Omental fat pad (tissue), 4 donors: ENCODE results near the gene OPHN1. TPM values are rescaled to one million over a fixed set of nuclear protein-coding genes. Genes with fewer than 3 reads are reported as not detected.
A peak's percentile ranks its signal among the peaks of the same experiment; 100 is the strongest.

Source experiments
- ATAC-seq: fragments of 150-250 bp; one replicate; pipeline ENCODE4 v1.9.1; 2016; ENCODE audit warnings: mild to moderate bottlenecking, moderate library complexity; ENCODE audit not compliant: low FRiP score
- DNase-seq: peaks from one replicate; pipeline ENCODE4 v3.0.0-alpha.2; 2019; ENCODE audit warnings: low spot score
- total RNA-seq, 4 donors: library from RNA; depleted of rRNA; stranded (reverse); fragments of >200 nt; gene quantifications; one replicate each; pipeline ENCODE4 v1.1.0, GENCODE V29; 2016
- TF ChIP-seq, protein P1 (sequence below), 3 donors: fragments of 450-650 bp; IDR thresholded peaks; one replicate each; pipeline ENCODE4 v1.5.1; 2016 to 2017; ENCODE audit warnings: antibody characterized with exemption in 3 of 3, mild to moderate bottlenecking in 3 of 3, moderate library complexity in 2 of 3

The OPHN1 gene, protein sequence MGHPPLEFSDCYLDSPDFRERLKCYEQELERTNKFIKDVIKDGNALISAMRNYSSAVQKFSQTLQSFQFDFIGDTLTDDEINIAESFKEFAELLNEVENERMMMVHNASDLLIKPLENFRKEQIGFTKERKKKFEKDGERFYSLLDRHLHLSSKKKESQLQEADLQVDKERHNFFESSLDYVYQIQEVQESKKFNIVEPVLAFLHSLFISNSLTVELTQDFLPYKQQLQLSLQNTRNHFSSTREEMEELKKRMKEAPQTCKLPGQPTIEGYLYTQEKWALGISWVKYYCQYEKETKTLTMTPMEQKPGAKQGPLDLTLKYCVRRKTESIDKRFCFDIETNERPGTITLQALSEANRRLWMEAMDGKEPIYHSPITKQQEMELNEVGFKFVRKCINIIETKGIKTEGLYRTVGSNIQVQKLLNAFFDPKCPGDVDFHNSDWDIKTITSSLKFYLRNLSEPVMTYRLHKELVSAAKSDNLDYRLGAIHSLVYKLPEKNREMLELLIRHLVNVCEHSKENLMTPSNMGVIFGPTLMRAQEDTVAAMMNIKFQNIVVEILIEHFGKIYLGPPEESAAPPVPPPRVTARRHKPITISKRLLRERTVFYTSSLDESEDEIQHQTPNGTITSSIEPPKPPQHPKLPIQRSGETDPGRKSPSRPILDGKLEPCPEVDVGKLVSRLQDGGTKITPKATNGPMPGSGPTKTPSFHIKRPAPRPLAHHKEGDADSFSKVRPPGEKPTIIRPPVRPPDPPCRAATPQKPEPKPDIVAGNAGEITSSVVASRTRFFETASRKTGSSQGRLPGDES
- total RNA-seq, result 10 to 100 TPM in 1 of 4 donors, 1 to 10 TPM in 3; 5.3 to 24.1 (median 6.6) TPM

DNA sequence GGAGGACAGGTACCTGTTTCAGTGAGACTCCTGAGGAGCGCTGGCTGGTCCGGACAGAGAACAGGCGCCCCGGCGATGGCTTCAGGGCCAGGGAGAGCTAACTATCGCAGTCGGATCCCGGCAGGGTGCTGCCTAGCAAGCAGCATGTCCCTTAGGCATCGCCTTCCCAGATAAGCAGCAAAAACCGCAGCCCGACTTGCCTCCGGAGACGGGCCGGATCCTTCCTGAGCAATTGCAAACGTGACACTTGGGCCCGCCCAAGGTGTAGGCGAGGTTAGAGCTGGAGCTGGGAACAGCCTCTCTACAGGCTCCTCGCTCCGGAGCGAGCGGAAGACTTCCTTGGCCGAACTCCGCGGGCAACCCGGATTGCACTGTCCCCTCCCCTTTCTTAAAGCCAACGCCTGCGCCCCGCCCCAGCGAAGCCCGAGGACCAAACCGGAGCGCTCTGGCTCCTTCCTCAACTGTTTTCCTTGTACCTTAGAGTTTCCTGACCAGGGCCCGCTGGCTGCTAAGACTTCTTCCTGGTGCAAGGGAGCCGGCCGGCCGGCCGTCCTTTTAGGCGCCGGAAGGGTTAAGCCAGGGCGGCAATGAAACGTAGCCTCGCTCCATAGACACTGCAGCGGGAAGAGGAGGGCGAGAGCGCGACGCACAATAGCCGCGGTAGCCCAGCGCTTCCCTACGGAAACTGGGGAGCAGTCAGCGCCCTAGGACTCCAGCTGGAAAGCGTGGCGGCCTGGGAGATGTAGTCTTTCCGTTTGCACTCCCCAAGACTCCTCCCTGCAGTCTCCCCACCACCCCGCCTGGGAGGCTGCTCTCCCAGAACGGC lies at the start of gene OPHN1:
Gene OPHN1 (minus strand): TSS at position 341 of the 826 bp plus-strand sequence. CDS start 475 bp downstream, outside the sequence.
- TF ChIP-seq, protein P1, sequence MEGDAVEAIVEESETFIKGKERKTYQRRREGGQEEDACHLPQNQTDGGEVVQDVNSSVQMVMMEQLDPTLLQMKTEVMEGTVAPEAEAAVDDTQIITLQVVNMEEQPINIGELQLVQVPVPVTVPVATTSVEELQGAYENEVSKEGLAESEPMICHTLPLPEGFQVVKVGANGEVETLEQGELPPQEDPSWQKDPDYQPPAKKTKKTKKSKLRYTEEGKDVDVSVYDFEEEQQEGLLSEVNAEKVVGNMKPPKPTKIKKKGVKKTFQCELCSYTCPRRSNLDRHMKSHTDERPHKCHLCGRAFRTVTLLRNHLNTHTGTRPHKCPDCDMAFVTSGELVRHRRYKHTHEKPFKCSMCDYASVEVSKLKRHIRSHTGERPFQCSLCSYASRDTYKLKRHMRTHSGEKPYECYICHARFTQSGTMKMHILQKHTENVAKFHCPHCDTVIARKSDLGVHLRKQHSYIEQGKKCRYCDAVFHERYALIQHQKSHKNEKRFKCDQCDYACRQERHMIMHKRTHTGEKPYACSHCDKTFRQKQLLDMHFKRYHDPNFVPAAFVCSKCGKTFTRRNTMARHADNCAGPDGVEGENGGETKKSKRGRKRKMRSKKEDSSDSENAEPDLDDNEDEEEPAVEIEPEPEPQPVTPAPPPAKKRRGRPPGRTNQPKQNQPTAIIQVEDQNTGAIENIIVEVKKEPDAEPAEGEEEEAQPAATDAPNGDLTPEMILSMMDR (IDR thresholded peaks at IDR 0.05), result no peak
- ATAC-seq, result peak; percentile 94

DNA sequence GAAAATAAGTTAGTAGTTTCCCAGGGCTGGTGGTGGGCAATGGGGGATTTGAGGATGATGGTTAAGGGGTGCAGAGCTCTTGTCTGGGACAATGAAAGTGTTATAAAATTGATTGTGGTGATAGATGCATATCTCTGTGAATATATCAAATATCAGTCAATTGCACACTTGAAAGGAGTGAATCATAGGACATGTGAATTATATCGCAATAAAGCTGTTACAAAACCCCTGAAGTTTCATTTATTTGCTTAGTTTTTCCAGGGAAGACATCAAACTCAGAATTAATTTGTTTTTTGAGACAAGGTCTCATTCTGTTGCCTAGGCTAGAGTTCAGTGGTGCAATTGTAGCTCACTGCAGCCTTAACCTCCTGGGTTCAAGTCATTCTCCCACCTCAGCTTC lies 47.7 kb upstream of the OPHN1 start:
- DNase-seq (no peak), ATAC-seq (no peak)
- TF ChIP-seq, protein P1 (IDR thresholded peaks at IDR 0.05), result no peak

More for the DNA sequence above, at the start of gene OPHN1:
- peak; percentile 27 for DNase-seq

DNA sequence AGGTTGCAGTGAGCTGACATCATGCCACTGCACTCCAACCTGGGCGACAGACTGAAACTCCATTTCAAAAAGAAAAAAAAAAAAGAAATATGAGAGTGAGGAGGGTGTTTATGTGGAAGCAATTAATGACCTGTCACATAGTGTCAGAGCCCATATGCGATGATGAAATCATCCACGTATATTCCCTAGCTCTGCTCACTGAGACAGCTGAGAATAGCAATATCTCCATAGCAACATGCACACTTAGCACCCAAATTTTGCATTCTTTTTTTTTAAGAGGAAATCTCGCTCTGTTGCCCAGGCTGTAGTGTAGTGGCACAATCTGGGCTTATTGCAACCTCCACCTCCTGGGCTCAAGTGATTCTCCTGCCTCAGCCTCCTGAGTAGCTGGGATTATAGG lies 31.5 kb upstream of the OPHN1 start:
- DNase-seq (no peak), ATAC-seq (no peak)
- TF ChIP-seq, protein P1 (IDR thresholded peaks at IDR 0.05), result no peak

DNA sequence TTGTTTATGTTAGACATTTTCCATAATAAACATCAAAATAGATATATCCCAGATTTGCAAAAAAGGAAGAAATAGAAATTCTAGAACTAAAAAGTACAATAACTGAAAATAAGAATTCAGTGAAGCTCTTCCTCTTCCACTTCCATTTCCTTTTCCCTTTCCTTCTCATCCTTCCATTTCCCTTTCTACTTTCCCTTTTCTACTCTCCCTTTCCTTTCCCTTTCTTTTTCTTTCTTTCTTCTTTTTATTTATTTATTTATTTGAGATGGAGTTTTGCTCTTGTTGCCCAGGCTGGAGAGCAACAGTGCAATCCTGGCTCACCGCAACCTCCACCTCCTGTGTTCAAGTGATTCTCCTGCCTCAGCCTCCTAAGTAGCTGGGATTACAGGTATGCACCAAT lies 30.6 kb upstream of the OPHN1 start:
- TF ChIP-seq, protein P1 (IDR thresholded peaks at IDR 0.05), result no peak
- ATAC-seq (no peak), DNase-seq (no peak)

DNA sequence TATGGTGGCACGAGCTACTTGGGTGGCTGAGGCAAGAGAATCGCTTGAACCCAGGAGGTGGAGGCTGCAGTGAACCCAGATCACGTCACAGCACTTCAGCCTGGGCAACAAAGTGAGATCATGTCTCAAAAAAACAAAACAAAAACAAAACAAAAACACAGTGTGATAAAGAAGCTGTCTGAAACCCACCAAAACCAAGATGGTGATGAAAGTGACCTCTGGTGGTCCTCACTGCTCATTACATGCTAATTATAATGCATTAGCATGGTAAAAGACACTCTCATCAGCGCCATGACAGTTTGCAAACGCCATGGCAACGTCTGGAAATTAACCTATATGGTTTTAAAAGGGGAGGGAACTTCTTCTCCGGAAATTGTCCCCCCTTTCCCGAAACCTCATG lies 29.4 kb upstream of the OPHN1 start:
- TF ChIP-seq, protein P1 (IDR thresholded peaks at IDR 0.05), result no peak
- DNase-seq (no peak), ATAC-seq (no peak)

DNA sequence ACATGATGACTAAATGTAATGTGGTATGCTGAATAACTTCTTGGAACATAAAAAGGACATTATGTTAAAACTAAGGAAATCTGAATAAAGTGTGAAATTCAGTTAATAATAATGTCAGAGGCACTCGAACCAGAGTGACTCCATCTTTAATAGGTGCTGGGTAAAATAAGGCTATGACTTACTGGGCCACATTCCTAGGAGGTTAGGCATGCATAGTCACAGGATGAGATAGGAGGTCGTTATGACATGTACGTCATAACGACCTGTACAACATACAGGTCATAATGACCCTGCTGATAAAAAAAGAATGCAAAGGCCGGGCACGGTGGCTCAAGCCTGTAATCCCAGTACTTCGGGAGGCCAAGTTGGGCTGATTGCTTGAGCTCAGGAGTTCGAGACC lies 28.9 kb upstream of the OPHN1 start:
- no peak for ATAC-seq
- DNase-seq, result no peak
- TF ChIP-seq, protein P1 (IDR thresholded peaks at IDR 0.05), result no peak
